Inflammatory macrophage treated with lipopolysaccharide for 4 hours (primary cell): ENCODE measurements around the gene ALG11.
A peak's percentile ranks its signal among the peaks of the same experiment; 100 is the strongest.
"Not testable (repeated sequence)": the region's sequence is repeated elsewhere in the genome, so short reads cannot be mapped to it uniquely, and the experiment has no call there.

Experiments used
- DNase-seq: peaks from one replicate; pipeline ENCODE4 v3.0.0-alpha.2; 2020

ALG11 gene, protein sequence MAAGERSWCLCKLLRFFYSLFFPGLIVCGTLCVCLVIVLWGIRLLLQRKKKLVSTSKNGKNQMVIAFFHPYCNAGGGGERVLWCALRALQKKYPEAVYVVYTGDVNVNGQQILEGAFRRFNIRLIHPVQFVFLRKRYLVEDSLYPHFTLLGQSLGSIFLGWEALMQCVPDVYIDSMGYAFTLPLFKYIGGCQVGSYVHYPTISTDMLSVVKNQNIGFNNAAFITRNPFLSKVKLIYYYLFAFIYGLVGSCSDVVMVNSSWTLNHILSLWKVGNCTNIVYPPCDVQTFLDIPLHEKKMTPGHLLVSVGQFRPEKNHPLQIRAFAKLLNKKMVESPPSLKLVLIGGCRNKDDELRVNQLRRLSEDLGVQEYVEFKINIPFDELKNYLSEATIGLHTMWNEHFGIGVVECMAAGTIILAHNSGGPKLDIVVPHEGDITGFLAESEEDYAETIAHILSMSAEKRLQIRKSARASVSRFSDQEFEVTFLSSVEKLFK

DNA sequence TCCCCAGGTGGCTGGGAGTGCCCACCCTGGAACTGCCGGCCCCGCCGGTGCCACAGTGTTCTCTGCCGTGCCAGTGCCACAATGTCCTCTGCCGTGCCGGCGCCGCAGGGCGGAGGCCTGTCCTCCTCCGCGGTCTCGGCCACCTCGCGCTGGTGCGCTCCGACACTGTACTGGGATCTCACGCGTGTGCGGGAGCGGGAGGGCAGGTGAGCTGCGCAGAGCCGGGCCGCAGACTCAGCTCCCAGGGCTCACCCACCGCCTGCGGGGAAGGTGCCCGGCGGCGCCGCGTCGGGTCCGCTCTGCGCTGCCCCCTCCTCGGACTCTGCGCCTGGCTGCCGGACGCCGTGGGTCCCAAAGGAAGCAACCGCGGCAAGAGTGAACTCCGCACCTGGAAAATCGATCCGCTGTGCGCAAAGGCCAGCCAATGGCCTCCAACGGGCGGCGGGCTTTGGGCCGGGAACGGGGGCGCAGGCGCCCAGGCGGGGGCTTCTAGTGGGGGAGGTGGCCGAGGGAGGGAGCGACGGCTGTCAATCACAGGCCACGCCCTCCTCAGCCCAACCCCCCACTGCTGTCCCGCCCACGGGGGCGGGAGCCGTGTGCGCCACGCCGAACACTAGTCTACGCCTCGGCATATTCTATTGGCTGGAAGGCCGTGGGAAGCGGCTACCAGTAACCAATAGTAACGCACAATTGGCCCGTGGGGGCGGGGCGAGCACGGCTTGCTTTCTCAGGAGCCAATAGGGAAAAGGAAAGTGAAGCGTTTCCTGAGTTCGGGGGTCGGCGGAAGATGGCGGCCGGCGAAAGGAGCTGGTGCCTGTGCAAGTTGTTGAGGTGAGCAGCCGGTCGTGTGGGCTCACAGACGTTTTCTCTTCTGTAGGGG lies at the start of gene ALG11:
Gene ALG11 (plus strand): TSS at position 767 of the 880 bp plus-strand sequence. CDS start 21 bp downstream, at position 788.
- peak; percentile 100 for DNase-seq

GRCh38 chr13:51966186-51966585 lies 46.0 kb upstream of the ALG11 start:
- DNase-seq = no peak

DNA sequence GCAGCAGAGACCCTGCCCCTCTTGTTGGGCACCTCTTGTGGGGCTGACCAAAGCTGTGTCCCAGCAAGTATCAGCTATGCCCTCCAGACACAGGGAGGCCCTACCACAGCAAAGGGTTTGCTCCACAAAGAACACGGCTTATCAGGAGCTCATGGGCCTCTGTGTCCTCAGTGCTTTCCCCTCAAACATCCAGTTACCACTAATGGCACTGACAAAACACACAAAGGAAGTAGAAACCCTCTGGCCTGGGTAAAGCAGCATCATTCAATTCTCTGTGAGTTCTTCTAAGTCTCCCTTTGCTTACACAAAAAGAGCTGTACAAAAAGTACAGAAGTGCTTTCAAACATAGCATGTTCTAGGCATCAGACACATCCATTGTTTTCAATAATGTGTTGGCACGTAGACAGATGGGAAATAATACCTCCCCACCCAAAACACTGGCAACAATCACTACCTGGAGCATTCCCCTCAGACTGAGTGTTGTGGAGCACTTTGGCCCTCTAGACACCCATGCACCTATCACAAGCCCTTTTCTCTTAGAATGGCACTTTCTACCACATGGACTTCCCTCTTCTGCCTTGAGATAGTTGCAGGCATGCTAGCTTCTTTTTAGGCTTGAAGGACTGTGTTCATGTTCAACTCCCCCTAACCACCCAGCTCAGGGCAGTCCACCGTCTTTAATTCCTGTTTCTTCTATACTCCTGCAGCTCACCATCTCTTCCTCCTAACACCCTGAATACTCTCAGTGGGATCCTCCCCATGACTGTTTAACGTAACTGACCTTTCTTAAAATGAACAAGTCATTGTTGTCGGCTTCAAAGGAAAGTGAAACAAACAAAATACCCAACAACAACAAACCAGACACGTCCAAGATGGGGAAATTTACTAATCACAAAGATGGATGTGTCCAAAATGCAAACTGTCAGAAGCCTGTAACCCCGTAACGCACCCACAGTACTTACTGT lies 44.4 kb upstream of the ALG11 start:
- DNase-seq = no peak

DNA sequence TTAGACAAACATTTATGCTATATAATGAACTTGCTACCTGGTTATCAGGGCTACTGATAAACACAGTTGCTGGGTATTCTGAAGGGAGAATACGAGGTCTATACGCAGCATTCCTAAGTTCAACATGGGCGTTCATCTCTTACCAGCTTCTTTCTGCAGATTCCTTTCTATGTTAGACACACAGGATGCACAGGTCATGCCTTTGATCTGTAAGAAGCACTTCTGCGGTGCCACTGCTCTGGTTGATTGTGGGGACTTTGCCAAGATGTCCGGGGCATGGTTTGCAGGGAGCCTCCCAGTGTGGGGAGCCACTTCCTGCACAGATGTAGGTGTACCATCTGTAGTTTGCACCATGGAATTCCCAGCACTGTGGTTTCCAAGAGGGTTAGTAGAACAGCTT lies 41.8 kb upstream of the ALG11 start:
- DNase-seq = no peak

GRCh38 chr13:51971520-51972426 lies 40.4 kb upstream of the ALG11 start:
- no peak for DNase-seq

DNA sequence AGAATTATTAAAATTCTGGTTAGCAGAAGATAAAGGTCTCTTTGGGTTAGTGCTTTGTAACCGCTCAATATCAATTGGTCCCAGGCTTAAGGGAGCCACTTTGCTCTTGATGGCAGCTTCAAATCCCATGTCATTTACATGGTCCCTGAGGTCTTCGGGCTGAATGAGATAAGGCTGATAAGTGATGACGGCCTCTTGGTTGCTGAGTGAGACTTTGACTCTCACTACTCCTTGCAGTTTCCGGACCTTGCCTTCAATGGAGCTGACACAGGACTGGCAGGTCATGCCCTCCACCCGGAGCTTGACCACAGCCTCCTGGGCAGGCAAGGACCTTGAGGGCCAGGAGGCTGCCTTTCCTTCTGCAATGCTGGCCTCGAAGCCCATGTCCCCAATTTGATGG lies 37.7 kb upstream of the ALG11 start:
- DNase-seq = no peak

- DNase-seq = no peak
Observed at GRCh38 chr13:51976423-51976822, 35.8 kb upstream of the ALG11 start.

DNA sequence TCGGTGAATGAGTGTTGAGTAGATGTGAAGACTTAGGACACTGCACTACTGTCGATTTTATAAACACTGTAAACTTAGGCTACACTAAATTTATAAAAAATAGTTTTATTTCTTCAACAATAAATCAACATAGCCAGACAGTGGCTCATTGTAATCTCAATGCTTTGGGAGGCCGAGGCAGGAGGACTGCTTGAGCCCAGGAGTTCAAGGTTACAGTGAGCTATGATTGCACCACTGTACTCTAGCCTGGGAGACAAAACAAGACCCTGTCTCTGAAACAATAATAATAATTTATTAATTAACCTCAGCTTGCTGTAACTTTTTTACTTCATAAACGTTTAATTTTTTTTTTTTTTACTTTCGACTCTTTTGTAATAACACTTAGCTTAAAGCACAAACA lies 35.3 kb upstream of the ALG11 start:
- no peak for DNase-seq

DNA sequence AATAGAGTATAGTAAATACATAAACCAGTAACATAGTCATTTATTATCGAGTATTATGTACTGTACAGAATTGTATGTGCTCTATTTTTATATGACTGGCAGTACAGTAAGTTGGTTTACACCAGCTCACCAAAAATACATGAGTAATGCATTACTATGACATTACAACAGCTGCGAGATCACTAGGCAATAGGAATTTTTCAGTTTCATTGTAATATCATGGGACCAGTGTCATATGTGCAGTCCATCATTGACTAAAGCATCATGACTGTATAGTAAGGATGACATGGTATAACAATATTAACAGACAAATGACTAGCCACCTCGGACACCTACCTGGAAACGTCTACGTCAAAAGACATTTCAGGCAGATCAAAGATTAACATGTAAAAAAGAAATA lies 34.6 kb upstream of the ALG11 start:
- DNase-seq = no peak

GRCh38 chr13:51978796-51979556 lies 33.2 kb upstream of the ALG11 start:
- no peak for DNase-seq

DNA sequence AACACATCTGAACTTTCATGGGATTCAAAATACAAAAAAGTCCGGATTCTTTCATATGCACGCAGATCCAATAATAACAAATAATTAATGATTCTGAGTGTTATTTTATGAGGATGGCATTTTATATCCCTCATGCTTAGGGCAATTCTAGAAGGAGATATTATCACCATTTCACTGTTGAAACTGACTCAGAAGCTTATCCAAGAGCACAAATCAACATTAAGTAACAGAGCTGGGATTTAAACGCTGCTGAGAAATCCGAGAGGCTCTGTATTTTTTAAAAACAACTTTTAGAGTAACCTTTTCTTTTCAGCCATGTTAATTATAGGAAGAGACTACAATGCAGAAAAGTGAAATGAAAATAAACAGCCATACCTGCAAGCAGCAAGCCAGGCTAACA lies 31.3 kb upstream of the ALG11 start:
- no peak for DNase-seq

DNA sequence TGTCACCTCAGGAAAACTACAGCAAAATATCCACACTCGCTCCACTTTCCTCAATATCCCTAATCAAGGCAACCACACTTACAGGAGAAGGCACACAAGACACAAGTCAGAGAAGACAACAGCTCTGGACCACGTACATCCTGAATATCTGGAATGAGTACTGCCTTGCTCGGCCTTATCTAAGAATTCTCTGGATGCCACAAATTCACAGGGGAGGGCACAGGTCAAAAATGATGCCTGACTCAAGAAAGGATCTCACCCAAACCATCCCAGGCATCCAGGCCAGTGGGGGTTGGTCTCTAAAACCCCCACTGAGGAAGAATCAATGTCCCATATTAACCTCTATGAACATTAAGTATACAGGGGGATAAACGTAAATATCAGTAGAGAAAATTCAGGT lies 30.8 kb upstream of the ALG11 start:
- DNase-seq = no peak

DNA sequence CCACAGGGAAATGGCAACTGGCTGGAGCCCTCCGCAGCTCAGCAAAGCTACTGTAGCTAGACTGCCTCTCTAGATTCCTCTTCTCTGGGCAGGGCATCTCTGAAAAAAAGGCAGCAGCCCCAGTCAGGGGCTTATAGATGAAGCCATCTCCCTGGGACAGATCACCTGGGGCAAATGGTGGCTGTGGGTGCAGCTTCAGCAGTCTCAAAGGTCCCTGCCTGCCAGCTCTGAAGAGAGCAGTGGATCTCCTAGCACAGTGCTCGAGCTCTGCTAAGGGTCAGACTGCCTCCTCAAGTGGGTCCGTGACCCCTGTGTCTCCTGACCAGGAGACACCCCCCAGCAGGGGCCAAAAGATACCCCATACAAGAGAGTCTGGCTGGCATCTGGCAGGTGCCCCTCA lies 28.9 kb upstream of the ALG11 start:
- not testable (repeated sequence) for DNase-seq

- not testable (repeated sequence) for DNase-seq
Observed at GRCh38 chr13:51984904-51985303, 27.3 kb upstream of the ALG11 start.

- no peak for DNase-seq
Observed at GRCh38 chr13:51988988-51989618, 23.1 kb upstream of the ALG11 start.

- DNase-seq = no peak
Observed at GRCh38 chr13:51993713-51994112, 18.5 kb upstream of the ALG11 start.

- DNase-seq = peak; percentile 5
Observed at GRCh38 chr13:51995677-51996551, 16.3 kb upstream of the ALG11 start.

DNA sequence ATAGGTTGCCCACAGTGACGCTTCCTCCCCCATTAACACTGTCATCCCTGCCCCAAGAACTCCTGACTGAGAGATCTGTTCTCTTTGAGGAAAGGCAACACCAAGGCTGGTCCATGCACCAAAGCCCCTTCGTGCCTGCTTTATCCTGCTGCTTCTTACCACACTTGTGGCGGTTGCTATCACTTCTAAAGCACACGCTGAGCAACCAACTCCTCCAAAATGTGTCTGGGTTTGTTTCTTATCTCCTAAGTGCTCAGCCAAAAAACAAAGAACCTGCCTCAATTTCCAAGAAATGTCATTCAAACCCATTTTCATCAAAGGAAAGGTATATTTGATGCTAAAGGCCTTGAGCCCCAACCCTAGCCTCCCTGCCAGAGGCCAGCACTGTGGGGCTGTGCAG lies 15.6 kb upstream of the ALG11 start:
- no peak for DNase-seq

DNA sequence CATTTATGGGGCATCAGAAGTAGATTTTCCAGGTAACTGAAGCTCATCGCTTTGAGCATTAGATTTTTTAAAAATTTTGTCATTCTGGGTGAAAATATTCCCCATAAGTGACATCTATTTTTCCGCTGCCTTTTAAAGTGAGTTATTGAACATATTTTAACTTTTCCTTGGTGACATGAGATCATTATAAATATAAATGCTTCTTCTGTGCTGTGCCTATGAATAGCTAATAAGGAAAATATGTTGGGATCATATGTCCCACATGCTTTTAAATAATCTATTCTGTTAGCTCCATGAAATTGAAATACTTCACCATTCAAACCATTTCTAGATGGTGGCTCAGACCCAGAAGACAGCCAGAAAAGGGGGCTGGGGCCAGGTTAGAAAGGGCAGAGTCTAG lies 15.0 kb upstream of the ALG11 start:
- no peak for DNase-seq
